AG09319 (cell line): ENCODE measurements around the gene ARHGEF2.

Source experiments
- DNase-seq: peaks from one replicate; pipeline ENCODE4 v3.0.0-alpha.2; 2010; ENCODE audit warnings: low read depth; ENCODE audit errors: extremely low read depth
- TF ChIP-seq, protein P1 (sequence below): IDR thresholded peaks from 2 replicates; pipeline ENCODE4 v1.5.1; 2011; ENCODE audit warnings: low read depth, mild to moderate bottlenecking, inconsistent platforms, low read length, moderate library complexity

ARHGEF2 gene

GRCh38 chr1:155947741-155948140, 30.6 kb downstream of the ARHGEF2 start:
- TF ChIP-seq, protein P1, sequence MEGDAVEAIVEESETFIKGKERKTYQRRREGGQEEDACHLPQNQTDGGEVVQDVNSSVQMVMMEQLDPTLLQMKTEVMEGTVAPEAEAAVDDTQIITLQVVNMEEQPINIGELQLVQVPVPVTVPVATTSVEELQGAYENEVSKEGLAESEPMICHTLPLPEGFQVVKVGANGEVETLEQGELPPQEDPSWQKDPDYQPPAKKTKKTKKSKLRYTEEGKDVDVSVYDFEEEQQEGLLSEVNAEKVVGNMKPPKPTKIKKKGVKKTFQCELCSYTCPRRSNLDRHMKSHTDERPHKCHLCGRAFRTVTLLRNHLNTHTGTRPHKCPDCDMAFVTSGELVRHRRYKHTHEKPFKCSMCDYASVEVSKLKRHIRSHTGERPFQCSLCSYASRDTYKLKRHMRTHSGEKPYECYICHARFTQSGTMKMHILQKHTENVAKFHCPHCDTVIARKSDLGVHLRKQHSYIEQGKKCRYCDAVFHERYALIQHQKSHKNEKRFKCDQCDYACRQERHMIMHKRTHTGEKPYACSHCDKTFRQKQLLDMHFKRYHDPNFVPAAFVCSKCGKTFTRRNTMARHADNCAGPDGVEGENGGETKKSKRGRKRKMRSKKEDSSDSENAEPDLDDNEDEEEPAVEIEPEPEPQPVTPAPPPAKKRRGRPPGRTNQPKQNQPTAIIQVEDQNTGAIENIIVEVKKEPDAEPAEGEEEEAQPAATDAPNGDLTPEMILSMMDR = no peak
- DNase-seq = no peak

- DNase-seq = no peak
- TF ChIP-seq, protein P1 = no peak
Measured at GRCh38 chr1:155947292-155947691, 31.1 kb downstream of the ARHGEF2 start.

DNA sequence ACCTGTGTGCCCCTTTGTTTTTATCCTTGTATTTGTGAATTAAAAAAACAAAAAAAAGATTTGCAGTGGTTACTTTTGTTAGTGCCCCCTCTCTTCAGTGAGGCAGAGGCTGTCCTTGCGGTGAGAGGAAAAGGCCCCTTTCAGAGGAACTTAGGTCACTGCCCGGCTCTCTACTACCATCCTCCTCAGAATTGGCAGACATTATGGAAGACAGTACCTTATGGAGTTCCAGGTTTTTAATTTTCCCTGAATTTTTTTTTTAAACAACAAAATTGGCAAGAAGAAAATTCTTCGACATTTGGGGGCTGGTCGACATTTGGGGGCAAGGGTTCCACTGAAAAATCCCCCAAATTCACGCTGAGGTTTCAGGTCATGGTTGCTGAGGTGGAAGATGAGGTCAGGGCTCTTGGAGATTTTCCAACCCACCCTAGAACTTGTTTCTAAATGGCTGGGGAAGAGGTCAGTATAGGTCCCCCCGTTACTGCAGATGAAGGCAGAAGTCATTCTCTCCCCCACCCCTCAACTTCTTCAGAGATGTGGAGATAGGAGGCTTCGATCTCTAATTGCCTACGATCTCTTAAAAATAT, 31.6 kb downstream of the ARHGEF2 start:
- TF ChIP-seq, protein P1 = no peak
- DNase-seq = no peak

- no peak for DNase-seq
- TF ChIP-seq, protein P1 = no peak
Measured at GRCh38 chr1:155944444-155944799, 33.9 kb downstream of the ARHGEF2 start.

GRCh38 chr1:155942578-155943141, 35.7 kb downstream of the ARHGEF2 start:
- TF ChIP-seq, protein P1 = no peak
- DNase-seq = no peak

- TF ChIP-seq, protein P1 = no peak
- DNase-seq = no peak
Measured at GRCh38 chr1:155941845-155942531, 36.4 kb downstream of the ARHGEF2 start.
